HG02623 (cell line): Measurements from ENCODE around the gene STON2.
"Not testable (repeated sequence)": the region's sequence is repeated elsewhere in the genome, so short reads cannot be mapped to it uniquely, and the experiment has no call there.

Source experiments
- ATAC-seq: cut with Tn5 transposase; IDR thresholded peaks from one replicate; pipeline ENCODE4 v1.9.1; 2021; ENCODE audit warnings: moderate library complexity; ENCODE audit not compliant: unreplicated experiment

The STON2 gene

DNA sequence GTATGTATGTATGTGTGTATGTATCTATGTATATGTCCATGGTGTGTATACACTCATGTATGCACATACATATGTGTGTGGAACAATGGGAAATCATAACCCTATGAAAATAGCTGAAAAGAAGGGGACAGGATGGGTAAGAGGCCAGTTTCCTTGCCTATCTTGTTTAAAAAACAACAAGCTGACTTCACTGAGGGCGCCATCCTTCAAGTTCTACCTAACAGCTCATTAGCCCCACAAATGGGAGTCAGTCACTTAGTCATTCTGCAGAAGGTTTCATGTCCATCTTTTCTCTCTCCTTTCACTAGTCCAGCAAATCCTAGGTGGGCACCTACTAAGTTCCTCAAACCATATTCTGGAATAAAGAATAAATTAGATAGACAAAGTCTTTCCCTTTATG lies 14.7 kb downstream of the STON2 start:
- ATAC-seq, result no peak

DNA sequence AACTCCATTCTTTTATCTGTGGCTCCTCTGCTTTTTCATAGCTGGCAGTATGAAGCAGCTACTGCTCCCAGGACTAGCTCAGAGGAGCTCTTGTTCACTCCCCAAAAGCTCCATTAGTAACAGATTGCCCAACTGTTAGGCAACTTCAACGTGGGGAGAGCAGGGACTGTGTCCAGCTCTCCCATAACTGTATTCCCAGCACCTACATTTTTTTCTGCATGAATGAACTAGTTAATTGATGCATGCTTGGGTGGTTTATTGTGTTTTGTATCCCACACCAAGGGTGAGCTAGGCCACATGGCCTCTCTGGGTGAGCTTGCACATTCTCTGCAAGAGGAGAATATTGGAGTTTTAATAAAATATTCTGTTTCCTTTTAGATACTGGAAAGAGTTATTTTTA lies 15.2 kb downstream of the STON2 start:
- ATAC-seq, result no peak

DNA sequence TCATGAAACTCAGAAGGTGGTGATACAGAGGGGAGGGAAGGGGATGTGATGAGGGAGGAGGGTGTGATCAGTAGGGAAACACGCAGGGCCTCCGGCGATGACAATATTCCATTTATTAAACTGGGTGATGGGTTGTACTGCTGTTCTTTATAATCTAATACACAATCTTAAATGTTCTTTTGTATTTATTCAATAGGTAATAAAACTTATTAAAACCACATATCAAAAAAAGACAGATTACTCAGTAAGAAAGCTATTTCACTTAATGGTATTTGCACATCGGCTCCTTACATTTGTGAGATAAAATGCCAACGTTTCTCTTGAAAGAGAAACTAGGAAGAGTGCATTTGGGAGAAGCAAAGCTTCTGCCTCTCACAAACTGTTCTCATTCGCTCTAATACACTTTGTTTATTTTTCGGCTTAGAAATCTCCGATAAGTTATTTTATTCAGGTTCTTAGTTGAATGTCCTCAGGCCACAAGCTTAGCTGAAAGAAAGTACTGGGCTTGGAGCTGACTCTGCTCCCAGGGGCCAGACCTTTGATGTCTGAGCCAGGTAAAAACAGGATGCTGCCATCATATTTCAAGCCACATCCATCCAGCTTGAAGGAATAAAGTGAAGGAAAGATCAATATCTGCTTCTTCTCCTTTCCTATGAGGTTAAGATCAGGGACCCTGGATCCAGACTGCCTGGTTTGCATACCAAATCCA lies 17.5 kb downstream of the STON2 start:
- no peak for ATAC-seq

DNA sequence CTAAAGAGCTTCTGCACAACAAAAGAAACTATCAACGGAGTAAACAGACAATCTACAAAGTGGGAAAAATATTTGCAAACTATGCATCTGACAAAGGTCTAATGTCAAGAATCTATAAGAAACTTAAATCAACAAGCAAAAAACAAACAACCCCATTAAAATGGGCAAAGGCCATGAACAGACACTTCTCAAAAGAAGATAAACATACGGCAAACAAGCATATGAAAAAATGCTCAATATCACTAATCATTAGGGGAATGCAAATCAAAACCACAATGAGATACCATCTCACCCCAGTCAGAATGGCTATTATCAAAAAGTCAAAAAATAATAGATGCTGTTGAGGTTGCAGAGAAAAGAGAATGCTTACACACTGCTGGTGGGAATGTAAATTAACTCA lies 20.1 kb downstream of the STON2 start:
- not testable (repeated sequence) for ATAC-seq

DNA sequence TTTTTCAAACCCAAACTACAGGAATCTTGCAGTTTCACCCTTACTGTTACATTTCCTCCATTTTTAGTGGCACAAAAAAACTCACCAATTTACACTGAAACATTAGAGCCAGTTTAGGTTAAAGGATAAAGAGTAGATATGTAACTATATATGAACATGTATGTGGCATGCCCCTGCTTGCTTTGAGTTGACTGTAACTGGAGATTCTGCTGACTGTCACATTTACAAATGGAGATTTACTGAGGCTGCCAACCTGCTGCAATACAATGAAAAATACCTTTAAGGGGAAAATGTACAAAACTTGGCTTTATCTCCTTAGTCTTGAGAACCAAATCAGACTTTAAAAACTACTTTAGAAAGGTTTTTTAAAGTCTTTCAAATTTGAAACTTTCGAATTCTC lies 28.3 kb downstream of the STON2 start:
- ATAC-seq, result no peak

DNA sequence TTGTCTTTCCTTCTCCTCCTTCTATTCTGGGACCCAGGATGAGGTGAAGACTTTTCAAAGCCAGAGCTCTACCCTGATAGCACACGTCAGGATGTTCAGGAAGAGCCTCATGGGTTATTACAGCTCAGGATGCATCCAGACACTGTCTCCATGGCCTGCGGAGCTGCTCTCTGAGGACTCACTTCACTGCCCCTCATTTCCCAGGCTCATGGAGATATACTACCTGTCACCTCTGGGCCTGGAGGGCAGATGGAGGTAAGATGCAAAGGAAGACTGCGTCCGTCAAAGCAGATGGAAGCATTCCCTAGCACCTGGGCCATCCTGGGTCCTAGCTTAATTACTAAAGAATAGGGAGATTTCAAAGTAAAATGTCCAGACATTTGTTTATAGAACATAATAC lies 32.6 kb downstream of the STON2 start:
- no peak for ATAC-seq

DNA sequence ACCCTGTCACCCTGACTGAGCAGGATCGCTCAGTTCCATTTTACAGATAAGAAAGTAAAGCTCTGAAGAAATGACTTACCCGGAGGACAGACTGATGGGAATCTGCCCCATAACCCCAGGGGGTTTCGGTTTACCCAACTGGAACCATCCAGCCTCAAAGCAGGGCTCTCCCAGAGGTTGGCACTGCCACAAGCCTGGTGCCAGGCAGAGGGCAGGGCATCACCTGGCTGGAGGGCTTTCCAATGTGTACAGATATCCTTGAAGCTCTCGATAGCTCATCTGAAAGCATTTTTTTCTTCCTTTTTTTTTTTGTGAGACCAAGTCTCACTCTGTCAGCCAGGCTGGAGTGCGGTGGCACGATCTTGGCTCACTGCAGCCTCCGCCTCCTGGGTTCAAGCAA lies 33.2 kb downstream of the STON2 start:
- no peak for ATAC-seq

DNA sequence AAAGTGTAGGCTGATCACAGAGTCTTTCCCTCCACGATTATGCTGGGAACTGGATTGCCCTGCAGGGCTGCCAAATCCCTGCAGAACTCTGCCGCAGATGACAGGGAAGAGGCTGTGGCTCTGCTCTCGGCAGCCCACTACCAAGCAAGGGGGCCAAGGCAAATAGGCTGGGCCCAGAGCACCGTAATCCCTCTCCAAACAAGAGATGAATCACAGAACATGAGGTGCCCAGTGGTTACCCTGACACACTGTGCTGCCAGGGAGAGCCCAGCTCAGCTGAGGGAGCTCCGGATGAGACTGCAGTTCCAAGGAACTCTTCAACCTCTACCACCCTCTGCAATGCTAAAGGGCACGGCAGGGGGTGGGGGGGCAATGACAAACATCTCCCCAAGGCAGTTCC lies 33.9 kb downstream of the STON2 start:
- no peak for ATAC-seq

DNA sequence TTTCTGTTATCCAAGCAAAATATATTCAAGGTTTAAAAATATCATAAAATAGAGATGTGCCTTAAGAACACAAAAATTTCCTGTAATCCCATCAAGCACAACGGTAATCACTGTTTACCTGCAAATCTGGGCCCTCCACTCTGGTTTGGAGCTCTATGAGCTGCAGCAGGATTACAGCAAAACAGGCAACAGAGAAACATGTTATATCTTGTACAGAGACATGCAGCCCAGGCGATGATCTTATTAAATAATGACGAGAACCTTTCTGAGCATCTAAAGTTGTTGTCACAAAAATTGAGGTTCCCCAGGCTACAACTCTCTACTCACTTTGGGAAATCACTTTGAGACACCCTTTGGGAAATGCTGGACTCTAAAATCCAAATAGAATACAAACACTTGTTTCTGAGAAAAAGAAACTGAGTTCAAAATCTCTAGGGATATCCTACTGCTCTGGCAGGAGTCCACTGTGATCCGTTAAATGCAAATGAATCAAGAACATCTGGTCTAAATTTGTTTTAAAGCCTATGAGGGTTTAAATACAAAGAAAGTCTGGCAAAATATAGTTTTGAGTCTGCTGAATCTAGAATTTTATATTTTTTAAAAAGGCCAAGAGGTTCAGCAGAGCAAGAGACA lies 36.3 kb downstream of the STON2 start:
- ATAC-seq, result no peak

DNA sequence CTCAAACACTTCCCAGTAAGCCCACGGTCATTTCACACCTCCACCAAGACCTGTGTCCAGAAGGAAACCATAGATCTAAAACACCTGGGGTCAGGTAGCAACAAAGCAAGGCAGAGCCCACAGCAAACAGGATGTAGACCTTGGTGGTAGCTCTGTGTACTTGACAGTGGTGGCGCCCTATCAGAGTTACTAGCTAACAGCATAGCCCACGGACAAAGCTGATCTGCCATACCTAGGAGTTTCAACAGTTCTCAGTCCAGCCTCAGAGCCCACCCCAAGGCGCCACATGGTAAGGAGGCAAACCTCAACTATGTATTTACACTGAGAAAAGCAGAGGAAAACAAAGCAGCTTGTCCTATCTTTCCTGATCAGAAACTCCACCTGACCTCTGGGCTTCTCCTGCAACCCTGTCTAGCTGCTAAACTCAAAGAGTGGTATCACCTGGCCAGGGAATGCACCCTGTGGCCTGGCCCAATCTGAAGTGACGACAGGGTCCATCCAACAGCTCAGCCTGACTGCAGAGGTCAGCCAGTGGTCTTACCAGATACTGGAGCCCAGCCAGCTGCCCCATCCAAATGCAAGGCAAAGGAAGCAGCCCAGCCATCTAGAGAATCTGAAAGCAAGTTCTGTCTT lies 46.3 kb downstream of the STON2 start:
- no peak for ATAC-seq

DNA sequence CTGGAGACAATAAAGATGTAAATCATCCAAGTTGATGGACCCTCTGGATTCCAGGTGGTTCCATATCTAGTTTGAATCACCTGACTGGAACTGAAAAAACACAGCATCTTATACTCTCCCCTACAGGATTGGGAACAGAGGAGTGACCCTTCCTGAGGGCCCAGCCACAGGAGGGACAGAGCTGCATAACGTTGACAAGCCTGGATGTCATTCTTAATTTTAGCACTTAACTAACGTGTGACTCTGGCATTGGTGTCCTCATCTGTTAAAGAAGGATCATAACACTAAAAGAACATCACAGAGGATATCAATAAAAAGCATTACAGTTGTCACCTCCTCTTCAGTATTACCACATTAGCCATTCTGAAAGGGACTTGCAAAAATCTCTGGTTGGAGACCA lies 47.7 kb downstream of the STON2 start:
- no peak for ATAC-seq

DNA sequence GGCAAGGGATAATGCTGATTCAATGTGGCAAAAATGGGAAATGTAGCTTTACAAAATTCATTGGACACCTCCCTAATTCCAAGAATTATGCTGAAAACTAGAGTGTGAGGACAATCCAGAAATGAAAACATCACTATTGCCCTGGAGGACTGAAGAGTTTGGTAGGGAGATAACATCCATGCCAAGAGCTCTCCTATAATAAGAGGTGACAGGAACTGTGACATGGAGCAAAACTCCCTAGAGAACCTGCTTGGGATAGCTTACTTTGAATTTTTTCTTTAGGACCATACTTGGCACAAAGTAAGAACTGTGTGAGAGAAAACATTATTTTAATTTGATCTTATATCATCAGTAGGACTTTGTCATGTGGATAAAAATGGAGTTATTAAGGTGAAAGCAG lies 48.9 kb downstream of the STON2 start:
- no peak for ATAC-seq

DNA sequence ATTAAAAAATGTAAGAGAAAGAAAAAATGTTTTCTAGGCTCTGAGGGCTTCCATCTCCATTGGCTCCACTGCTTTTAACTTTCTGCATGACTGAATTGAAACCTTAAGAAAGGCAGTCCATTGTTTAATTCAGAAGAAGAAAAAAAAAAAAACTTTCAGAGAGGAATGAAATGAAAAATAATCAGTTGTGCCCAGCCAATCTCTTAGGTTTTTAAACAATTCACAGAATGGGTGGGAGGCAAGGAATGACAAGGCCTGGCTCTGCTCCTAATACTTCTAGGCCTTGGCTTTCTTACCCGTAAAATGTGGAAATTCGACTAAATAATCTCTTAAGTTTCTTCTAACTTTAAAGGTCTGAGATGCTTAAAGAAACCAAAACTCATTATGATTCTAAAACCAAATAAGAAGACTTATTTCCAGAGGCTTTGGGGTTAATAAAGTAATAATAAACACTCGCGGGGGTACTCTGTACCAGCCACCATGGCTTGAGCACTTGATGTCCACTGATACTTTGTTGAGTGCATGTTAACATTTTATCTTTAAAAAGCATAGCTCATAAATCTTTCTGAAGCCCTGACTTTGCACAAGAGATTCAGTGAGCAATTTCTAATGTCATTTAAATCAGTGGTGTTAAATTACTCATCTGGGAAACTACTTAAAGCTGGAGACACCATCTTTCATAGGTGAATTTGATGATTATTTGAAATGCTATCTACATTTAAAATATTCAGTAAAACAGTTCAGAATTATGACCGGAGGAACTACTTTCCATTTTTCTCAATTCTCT lies 49.6 kb downstream of the STON2 start:
- ATAC-seq, result no peak

DNA sequence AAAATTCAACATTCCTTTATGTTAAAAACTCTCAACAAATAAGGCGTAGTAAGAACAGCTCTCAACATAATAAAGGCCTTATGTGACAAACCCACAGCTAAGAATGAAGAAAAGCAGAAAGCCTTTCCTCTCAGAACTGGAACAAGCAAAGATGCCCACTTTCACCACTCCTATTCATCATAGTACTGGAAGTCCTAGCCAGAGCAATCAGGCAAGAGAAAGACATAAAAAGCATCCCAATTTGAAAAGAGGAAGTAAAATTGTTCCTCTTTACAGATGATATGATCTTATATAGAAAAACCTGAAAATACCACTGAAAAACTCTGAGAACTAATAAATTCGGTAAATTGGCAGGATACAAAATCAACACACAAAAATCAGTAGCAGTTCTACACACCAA lies 52.1 kb downstream of the STON2 start:
- ATAC-seq, result no peak

DNA sequence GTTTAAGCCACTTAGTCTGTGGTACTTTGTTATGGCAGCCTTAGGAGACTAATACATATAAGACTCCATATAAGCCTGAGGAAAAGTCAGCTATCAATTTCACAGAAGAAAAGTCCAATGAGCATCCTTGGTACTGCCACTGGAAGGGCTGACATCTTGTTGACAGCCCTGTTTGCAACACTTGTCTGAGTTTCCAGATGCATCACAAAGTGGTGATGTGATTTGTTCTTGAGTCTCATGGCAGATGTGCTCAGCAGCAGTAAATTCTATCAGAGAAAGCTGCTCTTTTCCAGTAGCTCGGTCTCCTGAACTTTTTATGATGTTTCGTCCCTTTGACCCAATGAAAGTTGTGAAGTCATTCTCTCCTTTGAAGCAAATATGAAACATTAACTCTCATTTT lies 54.3 kb downstream of the STON2 start:
- no peak for ATAC-seq

DNA sequence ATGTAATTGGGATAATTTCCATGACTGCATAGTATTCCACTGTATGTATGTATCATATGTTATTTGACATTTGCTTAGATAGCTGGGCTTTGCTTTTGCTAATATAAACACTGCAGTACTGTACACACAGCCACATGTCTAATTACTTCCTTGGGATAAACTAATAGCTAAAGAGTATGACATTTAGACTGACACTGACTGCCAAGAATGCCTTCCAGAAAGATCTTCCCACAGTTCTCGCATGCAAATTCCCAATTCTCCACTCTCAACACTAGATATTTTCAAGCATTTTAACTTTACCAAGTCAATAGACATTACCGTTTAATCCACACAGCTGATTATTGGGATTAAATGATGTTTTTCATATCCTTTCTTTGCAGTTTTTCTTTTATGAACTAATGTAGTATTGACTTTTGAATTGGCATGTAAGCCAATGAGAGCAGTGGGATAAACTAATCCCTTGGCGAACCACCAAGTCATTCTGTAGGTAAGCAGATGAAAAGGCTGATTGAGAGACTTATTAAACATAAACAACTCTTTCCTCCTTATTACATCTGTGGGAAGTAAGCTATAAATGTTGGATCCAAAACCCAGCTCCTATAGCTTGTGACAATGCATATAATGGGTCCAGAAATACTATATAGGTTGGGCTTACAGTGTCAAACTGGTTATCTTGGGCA lies 55.5 kb downstream of the STON2 start:
- no peak for ATAC-seq

DNA sequence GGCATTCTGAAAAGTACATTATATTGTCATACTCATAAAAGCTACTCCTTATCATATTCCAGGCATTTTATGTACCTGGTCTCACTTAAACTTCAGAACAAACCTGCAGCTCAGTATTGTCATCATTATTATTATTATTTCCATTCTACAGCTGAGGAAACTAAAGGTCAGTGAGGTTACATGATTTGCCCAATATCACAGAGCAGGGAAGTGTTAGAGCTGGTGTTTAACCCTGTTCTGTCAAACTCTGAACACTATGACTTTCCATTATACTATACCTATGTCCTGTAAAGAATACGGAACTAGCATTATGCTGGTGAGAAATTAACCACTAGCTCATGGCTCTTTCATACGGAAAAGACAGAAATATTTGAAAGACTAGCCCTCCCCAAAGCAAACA lies 56.4 kb downstream of the STON2 start:
- ATAC-seq, result no peak

DNA sequence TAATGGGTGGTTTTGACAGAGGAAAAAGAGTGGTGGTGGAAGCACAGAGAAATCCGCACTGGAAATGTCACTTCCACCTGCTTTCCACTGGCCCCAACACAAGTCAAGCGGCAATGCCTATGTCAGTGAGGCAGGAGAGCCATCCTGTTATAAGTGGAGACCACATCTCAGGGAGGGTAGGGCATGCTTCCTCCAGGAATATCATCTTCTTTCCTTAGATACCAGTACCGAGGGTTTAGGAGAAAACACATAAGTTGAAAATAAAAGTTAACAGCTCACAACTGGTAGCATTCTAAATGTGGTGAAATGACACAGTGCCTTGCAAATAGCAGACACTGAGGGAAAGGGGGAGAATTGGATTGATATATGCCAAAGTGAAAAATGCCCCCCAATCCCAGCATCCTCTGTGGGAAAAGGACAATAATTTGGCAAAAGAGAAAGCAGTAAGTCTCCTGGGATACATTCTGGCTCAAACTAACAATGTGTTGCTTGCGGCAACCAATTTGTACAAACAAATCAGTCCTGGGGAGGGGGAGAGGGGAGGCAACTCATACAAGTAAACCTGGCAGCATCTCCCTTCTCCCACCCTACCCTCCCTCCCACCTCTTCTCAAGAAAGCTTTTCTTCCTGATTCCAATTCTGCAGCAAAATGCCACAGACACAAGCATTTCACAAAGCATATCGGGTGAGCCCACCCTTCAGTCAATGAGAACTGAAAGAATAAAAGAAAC lies 57.1 kb downstream of the STON2 start:
- ATAC-seq, result no peak

DNA sequence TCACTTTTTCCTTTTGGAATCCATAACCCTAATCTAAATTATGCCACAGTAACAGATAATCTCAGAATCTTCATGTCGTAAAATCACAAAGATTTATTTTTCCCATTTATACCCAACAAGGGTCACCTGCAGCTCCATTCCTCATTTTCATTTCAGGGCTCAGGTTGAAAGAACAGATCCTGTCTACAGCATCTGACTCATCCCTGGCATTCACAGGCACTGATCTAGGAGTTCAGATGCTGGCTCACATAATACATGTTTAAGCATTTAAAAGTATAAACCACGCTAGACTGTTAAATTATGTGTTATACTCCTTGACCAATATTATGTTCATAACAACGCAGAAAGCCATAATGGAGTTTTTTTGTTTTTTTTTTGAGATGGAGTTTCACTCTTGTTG lies 58.3 kb downstream of the STON2 start:
- no peak for ATAC-seq

DNA sequence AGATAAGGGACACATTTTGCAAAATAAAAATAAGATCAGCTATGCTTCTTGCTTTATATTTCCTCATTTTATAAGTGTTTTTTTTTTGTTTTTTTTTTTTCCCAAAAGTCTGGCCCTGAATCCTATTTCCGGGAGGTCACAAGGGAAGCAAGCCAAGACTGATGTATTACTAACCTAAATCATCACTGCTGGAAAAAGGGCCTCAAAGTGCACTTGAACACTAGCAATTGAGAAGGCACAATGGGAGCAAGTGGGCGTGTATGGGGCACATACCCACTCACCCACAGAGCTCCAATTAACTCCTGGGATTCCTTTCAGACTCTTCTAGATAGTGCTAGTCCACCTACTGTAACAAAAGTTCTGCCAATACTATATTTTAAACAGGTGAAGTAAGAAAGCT lies 58.8 kb downstream of the STON2 start:
- no peak for ATAC-seq

DNA sequence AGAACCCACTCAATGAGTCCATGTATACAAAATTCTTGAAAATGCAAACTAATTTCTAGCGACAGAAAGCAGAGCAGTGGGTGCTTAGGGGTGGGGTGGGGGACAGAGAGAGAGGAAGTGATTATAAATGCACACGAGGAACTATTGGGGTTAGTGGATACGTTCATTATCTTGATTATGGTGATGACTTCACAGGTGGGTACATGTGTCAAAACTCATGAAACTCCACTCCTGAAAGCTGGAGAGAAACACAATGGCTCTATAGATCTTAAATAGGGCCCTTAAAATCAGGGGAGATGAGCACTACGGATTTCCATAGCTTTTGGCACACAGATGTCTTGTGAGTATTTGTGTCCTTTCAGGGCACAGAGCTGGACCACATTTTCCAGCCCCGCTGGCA lies 59.9 kb downstream of the STON2 start:
- ATAC-seq, result no peak
